Measurements from ENCODE around the gene OR2H1.

The OR2H1 gene

GRCh38 chr6:29505808-29506207, 48.9 kb downstream of the OR2H1 start:
- Histone ChIP-seq H3F3A (ENCODE audit: insufficient read depth, low read length) (no peaks in the 10 kb centered on the region), H4K20me1 (ENCODE audit: insufficient read depth, low read length) (no peaks in the 10 kb centered on the region), H3K27ac (ENCODE audit: low read depth, low read length, poor library complexity, severe bottlenecking) (no peak overlapping the region), H3K9me2 (ENCODE audit: low read depth, low read length) (no peaks in the 10 kb centered on the region), H3K27me3 (ENCODE audit: insufficient read depth, low read length) (no peaks in the 10 kb centered on the region), H3K4me3 (ENCODE audit: low read depth, low read length, poor library complexity, severe bottlenecking) (no peak overlapping the region), H3K9me3 (ENCODE audit: low read length) (no peaks in the 10 kb centered on the region), H3K36me3 (ENCODE audit: insufficient read depth, low read length) (no peaks in the 10 kb centered on the region), H3K4me2 (ENCODE audit: low read length) (no peak overlapping the region), H2AFZ (ENCODE audit: low read length) (no peak overlapping the region), H3K79me2 (ENCODE audit: insufficient read depth, low read length) (no peaks in the 10 kb centered on the region), H3K4me1 (ENCODE audit: insufficient read depth, low read length, severe bottlenecking) (no peaks in the 10 kb centered on the region), H3K9ac (ENCODE audit: low read length) (no peak overlapping the region)
- TF ChIP-seq EZH2 (IDR thresholded peaks at IDR 0.05; ENCODE audit: borderline replicate concordance, low read length) = no peak
- TF ChIP-seq, protein P1, sequence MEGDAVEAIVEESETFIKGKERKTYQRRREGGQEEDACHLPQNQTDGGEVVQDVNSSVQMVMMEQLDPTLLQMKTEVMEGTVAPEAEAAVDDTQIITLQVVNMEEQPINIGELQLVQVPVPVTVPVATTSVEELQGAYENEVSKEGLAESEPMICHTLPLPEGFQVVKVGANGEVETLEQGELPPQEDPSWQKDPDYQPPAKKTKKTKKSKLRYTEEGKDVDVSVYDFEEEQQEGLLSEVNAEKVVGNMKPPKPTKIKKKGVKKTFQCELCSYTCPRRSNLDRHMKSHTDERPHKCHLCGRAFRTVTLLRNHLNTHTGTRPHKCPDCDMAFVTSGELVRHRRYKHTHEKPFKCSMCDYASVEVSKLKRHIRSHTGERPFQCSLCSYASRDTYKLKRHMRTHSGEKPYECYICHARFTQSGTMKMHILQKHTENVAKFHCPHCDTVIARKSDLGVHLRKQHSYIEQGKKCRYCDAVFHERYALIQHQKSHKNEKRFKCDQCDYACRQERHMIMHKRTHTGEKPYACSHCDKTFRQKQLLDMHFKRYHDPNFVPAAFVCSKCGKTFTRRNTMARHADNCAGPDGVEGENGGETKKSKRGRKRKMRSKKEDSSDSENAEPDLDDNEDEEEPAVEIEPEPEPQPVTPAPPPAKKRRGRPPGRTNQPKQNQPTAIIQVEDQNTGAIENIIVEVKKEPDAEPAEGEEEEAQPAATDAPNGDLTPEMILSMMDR (IDR thresholded peaks at IDR 0.05; ENCODE audit: low read length) = no peak

GRCh38 chr6:29506446-29507067, 49.6 kb downstream of the OR2H1 start:
- Histone ChIP-seq H3K9me2 (ENCODE audit: low read depth, low read length) (no peaks in the 10 kb centered on the region), H3K27ac (ENCODE audit: low read depth, low read length, poor library complexity, severe bottlenecking) (no peak overlapping the region), H3K27me3 (ENCODE audit: insufficient read depth, low read length) (no peaks in the 10 kb centered on the region), H3F3A (ENCODE audit: insufficient read depth, low read length) (no peaks in the 10 kb centered on the region), H2AFZ (ENCODE audit: low read length) (no peak overlapping the region), H3K79me2 (ENCODE audit: insufficient read depth, low read length) (no peaks in the 10 kb centered on the region), H3K4me2 (ENCODE audit: low read length) (no peak overlapping the region), H3K4me1 (ENCODE audit: insufficient read depth, low read length, severe bottlenecking) (no peaks in the 10 kb centered on the region), H3K4me3 (ENCODE audit: low read depth, low read length, poor library complexity, severe bottlenecking) (no peak overlapping the region), H4K20me1 (ENCODE audit: insufficient read depth, low read length) (no peaks in the 10 kb centered on the region), H3K9ac (ENCODE audit: low read length) (no peak overlapping the region), H3K36me3 (ENCODE audit: insufficient read depth, low read length) (no peaks in the 10 kb centered on the region), H3K9me3 (ENCODE audit: low read length) (no peaks in the 10 kb centered on the region)
- no peak for TF ChIP-seq EZH2 (IDR thresholded peaks at IDR 0.05; ENCODE audit: borderline replicate concordance, low read length)
- TF ChIP-seq, protein P1 (IDR thresholded peaks at IDR 0.05; ENCODE audit: low read length) = no peak

DNA sequence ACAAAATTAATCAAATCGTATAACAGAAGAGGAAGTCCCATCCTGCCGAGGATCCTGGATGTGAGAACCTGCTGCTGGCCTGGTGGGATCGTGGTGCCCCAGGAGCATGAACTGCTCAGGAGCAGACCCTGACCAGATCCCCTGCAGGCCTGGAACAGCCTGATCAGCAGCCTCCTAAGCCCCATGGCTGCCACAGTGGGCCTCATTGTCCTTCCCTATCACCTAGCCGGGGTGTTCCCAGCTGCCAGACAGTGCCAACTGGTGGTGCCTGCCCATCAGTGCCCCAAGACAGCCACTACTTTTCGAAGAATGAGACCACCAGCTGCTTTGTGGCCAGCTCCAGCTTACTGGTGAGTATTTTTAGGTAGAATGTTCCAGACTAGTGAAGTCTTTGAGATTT, 50.4 kb downstream of the OR2H1 start:
- Histone ChIP-seq H3K9ac (ENCODE audit: low read length) (no peak overlapping the region), H3K4me3 (ENCODE audit: low read depth, low read length, poor library complexity, severe bottlenecking) (no peak overlapping the region)

More for the DNA sequence above, 50.4 kb downstream of the OR2H1 start:
- no peaks in the 10 kb centered on the region for H3K36me3 ChIP-seq (ENCODE audit: insufficient read depth, low read length)
- H4K20me1 ChIP-seq (ENCODE audit: insufficient read depth, low read length) = no peaks in the 10 kb centered on the region
- no peak overlapping the region for H3K4me2 ChIP-seq (ENCODE audit: low read length)
- no peaks in the 10 kb centered on the region for H3F3A ChIP-seq (ENCODE audit: insufficient read depth, low read length)
- H2AFZ ChIP-seq (ENCODE audit: low read length) = no peak overlapping the region
- H3K79me2 ChIP-seq (ENCODE audit: insufficient read depth, low read length) = no peaks in the 10 kb centered on the region
- H3K9me3 ChIP-seq (ENCODE audit: low read length) = no peaks in the 10 kb centered on the region
- H3K4me1 ChIP-seq (ENCODE audit: insufficient read depth, low read length, severe bottlenecking) = no peaks in the 10 kb centered on the region
- no peak overlapping the region for H3K27ac ChIP-seq (ENCODE audit: low read depth, low read length, poor library complexity, severe bottlenecking)
- no peaks in the 10 kb centered on the region for H3K9me2 ChIP-seq (ENCODE audit: low read depth, low read length)
- no peak for TF ChIP-seq EZH2 (IDR thresholded peaks at IDR 0.05; ENCODE audit: borderline replicate concordance, low read length)
- TF ChIP-seq, protein P1 (IDR thresholded peaks at IDR 0.05; ENCODE audit: low read length) = no peak
- H3K27me3 ChIP-seq (ENCODE audit: insufficient read depth, low read length) = no peaks in the 10 kb centered on the region
